ENCODE data around the gene FAM124A.

DNA sequence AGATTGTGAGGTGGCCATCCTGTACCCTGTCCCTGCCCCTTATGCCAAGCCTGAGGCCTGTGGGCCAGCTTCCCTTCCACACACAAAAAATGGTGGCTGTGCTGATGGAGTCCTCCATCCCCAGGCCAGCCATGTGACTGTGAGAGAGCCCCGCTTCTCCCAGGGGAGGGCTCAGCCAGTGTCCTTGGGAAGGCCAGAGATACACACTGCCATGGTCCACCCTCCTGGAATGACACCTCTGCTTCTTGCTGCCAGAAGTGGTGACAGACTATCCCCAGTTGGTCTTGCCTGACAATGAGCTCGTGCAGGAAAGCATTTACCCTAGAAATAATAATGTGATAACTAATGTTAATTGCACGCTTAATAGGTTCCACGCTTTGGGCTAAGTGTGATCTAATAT lies 38.0 kb downstream of the FAM124A start:
- TF ChIP-seq POLR2A (IDR thresholded peaks at IDR 0.05) (no peak), CTCF (IDR thresholded peaks at IDR 0.05) (no peak)
